Astrocyte (in vitro differentiated cells and primary cell): ENCODE measurements around the gene SPATA24. TPM values are rescaled to one million over a fixed set of nuclear protein-coding genes. Genes with fewer than 3 reads are reported as not detected.
"Not testable (repeated sequence)": the region's sequence is repeated elsewhere in the genome, so short reads cannot be mapped to it uniquely, and the experiment has no call there.

Experiments
- DNase-seq: peaks from one replicate; pipeline ENCODE4 v3.0.0-alpha.2; 2010; ENCODE audit warnings: low read depth
- FAIRE-seq: peaks from 2 replicates; lab custom pipeline; 2011; peaks lifted over from hg19 to GRCh38; lab: Jason Lieb, UNC
- H2AFZ ChIP-seq: 2 replicates; pipeline ENCODE4 v1.6.0; 2012; ENCODE audit warnings: low read depth, low read length, inconsistent platforms
- H3K27ac ChIP-seq: 2 replicates; pipeline ENCODE4 v1.5.1; 2011; ENCODE audit warnings: low read depth, low read length, inconsistent platforms
- H3K27me3 ChIP-seq: 2 replicates; pipeline ENCODE4 v1.6.0; 2011; ENCODE audit warnings: low read length, inconsistent platforms; ENCODE audit not compliant: insufficient read depth
- H3K36me3 ChIP-seq: 2 replicates; pipeline ENCODE4 v1.5.1; 2011; ENCODE audit warnings: low read length, inconsistent platforms; ENCODE audit not compliant: insufficient read depth
- H3K4me1 ChIP-seq: 2 replicates; pipeline ENCODE4 v1.5.1; 2011; ENCODE audit warnings: low read length, inconsistent platforms; ENCODE audit not compliant: insufficient read depth
- H3K4me2 ChIP-seq: 2 replicates; pipeline ENCODE4 v1.6.0; 2012; ENCODE audit warnings: low read length, inconsistent platforms
- H3K4me3 ChIP-seq: 2 replicates; pipeline ENCODE4 v1.5.1; 2011; ENCODE audit warnings: low read depth, mild to moderate bottlenecking, low read length, inconsistent platforms; ENCODE audit not compliant: insufficient read depth
- H3K79me2 ChIP-seq: 2 replicates; pipeline ENCODE4 v1.6.0; 2012; ENCODE audit warnings: mild to moderate bottlenecking, low read length, inconsistent platforms; ENCODE audit not compliant: insufficient read depth
- H3K9ac ChIP-seq: 2 replicates; pipeline ENCODE4 v1.6.0; 2012; ENCODE audit warnings: mild to moderate bottlenecking, low read length, inconsistent platforms
- H3K9me3 ChIP-seq: 2 replicates; pipeline ENCODE4 v1.5.1; 2012; ENCODE audit warnings: low read depth, mild to moderate bottlenecking, low read length, inconsistent platforms; ENCODE audit not compliant: insufficient read depth
- H4K20me1 ChIP-seq: 2 replicates; pipeline ENCODE4 v1.6.0; 2012; ENCODE audit warnings: low read length, inconsistent platforms; ENCODE audit not compliant: insufficient read depth
- H3K27ac Mint-ChIP-seq: one replicate; pipeline ENCODE4 v1.8.0; 2021; ENCODE audit warnings: mild to moderate bottlenecking, mixed read lengths; ENCODE audit not compliant: unreplicated experiment
- H3K27me3 Mint-ChIP-seq: one replicate; pipeline ENCODE4 v1.8.0; 2021; ENCODE audit warnings: low read depth, mixed read lengths; ENCODE audit not compliant: unreplicated experiment
- H3K36me3 Mint-ChIP-seq: one replicate; pipeline ENCODE4 v1.8.0; 2021; ENCODE audit warnings: low read depth, mixed read lengths; ENCODE audit not compliant: unreplicated experiment
- H3K4me1 Mint-ChIP-seq: one replicate; pipeline ENCODE4 v1.8.0; 2021; ENCODE audit warnings: low read depth, mixed read lengths; ENCODE audit not compliant: unreplicated experiment
- H3K4me3 Mint-ChIP-seq: one replicate; pipeline ENCODE4 v1.8.0; 2021; ENCODE audit warnings: mild to moderate bottlenecking, moderate library complexity, mixed read lengths; ENCODE audit not compliant: unreplicated experiment
- H3K9me3 Mint-ChIP-seq: one replicate; pipeline ENCODE4 v1.8.0; 2021; ENCODE audit warnings: mild to moderate bottlenecking, mixed read lengths; ENCODE audit not compliant: unreplicated experiment
- EZH2 ChIP-seq: IDR thresholded peaks from 2 replicates; pipeline ENCODE4 v1.6.1; 2012; ENCODE audit warnings: mild to moderate bottlenecking, low read length, inconsistent platforms; ENCODE audit not compliant: insufficient read depth
- total RNA-seq: library from RNA; stranded (reverse); gene quantifications from 2 replicates; pipeline ENCODE4 v1.2.1, GENCODE V29; 2021
- TF ChIP-seq, protein P1 (sequence below): IDR thresholded peaks from 2 replicates; pipeline ENCODE4 v1.5.1; 2011; ENCODE audit warnings: low read depth, mild to moderate bottlenecking, inconsistent platforms, low read length, moderate library complexity; ENCODE audit not compliant: insufficient read depth

The SPATA24 gene
- total RNA-seq, 1 donor from 2014 or later, result 5.2 TPM

DNA sequence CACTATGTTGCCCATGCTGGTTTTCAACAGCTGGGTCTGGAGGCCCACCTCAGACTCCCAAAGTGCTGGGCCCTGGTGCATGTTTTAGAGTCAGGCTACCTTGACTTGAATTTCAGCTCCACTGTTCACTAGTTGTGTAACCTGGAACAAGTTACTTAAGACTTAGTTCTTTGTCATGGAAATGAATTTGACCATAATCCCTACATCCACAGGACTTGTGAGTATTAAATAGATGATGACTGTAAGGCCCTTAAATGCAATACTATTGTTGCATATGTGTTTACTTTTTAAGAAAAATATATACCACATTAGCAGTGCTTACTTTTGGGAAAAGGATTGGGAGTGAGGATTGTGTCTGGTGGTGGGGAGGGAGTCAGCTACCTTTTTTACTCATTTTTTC lies 45.8 kb downstream of the SPATA24 start:
- no peak for FAIRE-seq

DNA sequence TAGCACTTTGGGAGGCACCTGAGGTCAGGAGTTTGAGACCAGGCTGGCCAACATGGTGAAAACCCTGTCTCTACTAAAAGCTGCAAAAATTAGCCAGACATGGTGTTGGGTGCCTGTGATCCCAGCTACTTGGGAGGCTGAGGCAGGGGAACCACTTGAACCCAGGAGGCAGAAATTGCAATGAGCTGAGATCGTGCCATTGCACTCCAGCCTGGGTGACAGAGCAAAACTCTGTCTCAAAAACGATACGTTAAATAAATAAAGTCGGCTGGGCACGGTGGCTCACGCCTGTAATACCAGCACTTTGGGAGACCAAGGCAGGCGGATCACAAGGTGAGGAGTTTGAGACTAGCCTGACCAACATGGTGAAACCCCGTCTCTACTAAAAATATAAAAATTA lies 48.0 kb downstream of the SPATA24 start:
- peaks cover 18% of the 10 kb centered on the region for H3K36me3 Mint-ChIP-seq

More for the DNA sequence above, 45.8 kb downstream of the SPATA24 start:
- no peak overlapping the region for H3K27ac Mint-ChIP-seq
- Histone ChIP-seq H3K27ac (no peak overlapping the region), H3K9ac (no peak overlapping the region), H3K9me3 (no peaks in the 10 kb centered on the region), H4K20me1 (peaks cover 95% of the 10 kb centered on the region), H3K4me3 (no peak overlapping the region), H3K4me1 (no peaks in the 10 kb centered on the region), H3K36me3 (no peaks in the 10 kb centered on the region), H2AFZ (no peak overlapping the region), H3K79me2 (peaks cover 96% of the 10 kb centered on the region), H3K27me3 (no peaks in the 10 kb centered on the region), H3K4me2 (no peak overlapping the region)
- H3K4me1 Mint-ChIP-seq, result peaks cover 4% of the 10 kb centered on the region
- no peaks in the 10 kb centered on the region for H3K9me3 Mint-ChIP-seq
- peaks cover 18% of the 10 kb centered on the region for H3K36me3 Mint-ChIP-seq
- no peaks in the 10 kb centered on the region for H3K27me3 Mint-ChIP-seq
- no peak for TF ChIP-seq EZH2
- TF ChIP-seq, protein P1, sequence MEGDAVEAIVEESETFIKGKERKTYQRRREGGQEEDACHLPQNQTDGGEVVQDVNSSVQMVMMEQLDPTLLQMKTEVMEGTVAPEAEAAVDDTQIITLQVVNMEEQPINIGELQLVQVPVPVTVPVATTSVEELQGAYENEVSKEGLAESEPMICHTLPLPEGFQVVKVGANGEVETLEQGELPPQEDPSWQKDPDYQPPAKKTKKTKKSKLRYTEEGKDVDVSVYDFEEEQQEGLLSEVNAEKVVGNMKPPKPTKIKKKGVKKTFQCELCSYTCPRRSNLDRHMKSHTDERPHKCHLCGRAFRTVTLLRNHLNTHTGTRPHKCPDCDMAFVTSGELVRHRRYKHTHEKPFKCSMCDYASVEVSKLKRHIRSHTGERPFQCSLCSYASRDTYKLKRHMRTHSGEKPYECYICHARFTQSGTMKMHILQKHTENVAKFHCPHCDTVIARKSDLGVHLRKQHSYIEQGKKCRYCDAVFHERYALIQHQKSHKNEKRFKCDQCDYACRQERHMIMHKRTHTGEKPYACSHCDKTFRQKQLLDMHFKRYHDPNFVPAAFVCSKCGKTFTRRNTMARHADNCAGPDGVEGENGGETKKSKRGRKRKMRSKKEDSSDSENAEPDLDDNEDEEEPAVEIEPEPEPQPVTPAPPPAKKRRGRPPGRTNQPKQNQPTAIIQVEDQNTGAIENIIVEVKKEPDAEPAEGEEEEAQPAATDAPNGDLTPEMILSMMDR, result no peak
- no peak for DNase-seq
- no peak overlapping the region for H3K4me3 Mint-ChIP-seq

DNA sequence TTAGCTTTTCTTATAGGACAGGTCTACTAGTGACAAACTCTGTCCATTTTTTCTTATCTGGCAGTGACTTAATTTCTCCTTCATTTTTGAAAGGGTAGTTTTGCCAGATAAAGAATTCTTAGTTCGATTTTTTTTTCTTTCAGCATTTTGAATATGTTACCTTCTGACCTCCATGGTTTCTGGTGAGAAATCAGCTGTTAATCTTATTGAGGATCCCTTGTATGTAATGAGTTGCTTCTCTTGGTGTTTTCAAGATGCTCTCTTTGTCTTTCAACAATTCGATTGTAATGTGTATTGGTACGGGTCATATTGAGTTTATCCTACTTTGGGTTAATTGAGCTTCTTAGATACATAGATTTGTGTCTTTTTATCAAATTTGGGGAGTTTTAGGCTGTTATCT lies 49.7 kb downstream of the SPATA24 start:
- H3K9me3 Mint-ChIP-seq, result no peaks in the 10 kb centered on the region
- no peak for TF ChIP-seq EZH2
- TF ChIP-seq, protein P1, result no peak
- H3K27me3 Mint-ChIP-seq, result no peaks in the 10 kb centered on the region
- H2AFZ ChIP-seq, result no peak overlapping the region
- H3K9me3 ChIP-seq, result no peaks in the 10 kb centered on the region
- H3K4me3 Mint-ChIP-seq, result no peak overlapping the region
- H3K4me1 ChIP-seq, result no peaks in the 10 kb centered on the region
- H3K79me2 ChIP-seq, result peaks cover 99% of the 10 kb centered on the region
- DNase-seq, result no peak
- peaks cover 4% of the 10 kb centered on the region for H3K4me1 Mint-ChIP-seq
- no peak overlapping the region for H3K27ac ChIP-seq
- H3K4me3 ChIP-seq, result no peak overlapping the region
- H3K9ac ChIP-seq, result no peak overlapping the region
- peaks cover 18% of the 10 kb centered on the region for H3K36me3 Mint-ChIP-seq
- H3K27me3 ChIP-seq, result no peaks in the 10 kb centered on the region
- no peak overlapping the region for H3K27ac Mint-ChIP-seq
- no peak for FAIRE-seq
- H4K20me1 ChIP-seq, result peaks cover 99% of the 10 kb centered on the region
- H3K4me2 ChIP-seq, result no peak overlapping the region
- peaks cover 3% of the 10 kb centered on the region for H3K36me3 ChIP-seq

More for the DNA sequence above, 48.0 kb downstream of the SPATA24 start:
- not testable (repeated sequence) for H3K36me3 ChIP-seq, H3K9ac ChIP-seq, DNase-seq, H3K9me3 ChIP-seq, H3K4me2 ChIP-seq, H3K27me3 Mint-ChIP-seq, H3K4me3 ChIP-seq, H3K27ac ChIP-seq, FAIRE-seq, H3K4me1 ChIP-seq, H3K4me1 Mint-ChIP-seq, H2AFZ ChIP-seq, H3K27me3 ChIP-seq, H3K9me3 Mint-ChIP-seq, H3K4me3 Mint-ChIP-seq, H3K27ac Mint-ChIP-seq
- Histone ChIP-seq H4K20me1 (peaks cover 100% of the 10 kb centered on the region), H3K79me2 (peaks cover 99% of the 10 kb centered on the region)

DNA sequence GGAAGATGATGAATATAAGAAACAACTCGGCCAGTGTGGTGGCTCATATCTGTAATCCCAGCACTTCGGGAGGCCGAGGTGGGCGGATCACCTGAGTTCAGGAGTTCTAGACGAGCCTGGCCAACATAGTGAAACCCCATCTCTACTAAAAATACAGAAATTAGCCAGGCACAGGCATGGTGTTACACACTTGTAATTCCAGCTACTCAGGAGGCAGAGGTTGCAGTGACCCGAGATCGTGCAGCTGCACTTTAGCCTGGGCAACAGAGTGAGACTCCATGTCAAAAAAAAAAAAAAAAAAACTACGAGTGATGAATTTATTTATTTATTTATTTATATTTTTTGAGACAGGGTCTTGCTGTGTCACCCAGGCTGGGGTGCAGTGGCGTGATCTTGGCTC lies 56.0 kb downstream of the SPATA24 start:
- not testable (repeated sequence) for H3K4me1 ChIP-seq, FAIRE-seq, H3K9me3 Mint-ChIP-seq, H3K27ac ChIP-seq, H3K4me3 ChIP-seq, H3K4me2 ChIP-seq, H3K9ac ChIP-seq, H3K9me3 ChIP-seq, DNase-seq, H3K27me3 Mint-ChIP-seq, H3K36me3 ChIP-seq, H3K27me3 ChIP-seq, H3K27ac Mint-ChIP-seq, H2AFZ ChIP-seq, H3K36me3 Mint-ChIP-seq, H3K4me3 Mint-ChIP-seq
- Histone ChIP-seq H4K20me1 (peaks cover 88% of the 10 kb centered on the region), H3K79me2 (peaks cover 100% of the 10 kb centered on the region)
- H3K4me1 Mint-ChIP-seq, result peaks cover 12% of the 10 kb centered on the region
